Heart left ventricle (tissue), 16 donors: Measurements from ENCODE around the gene ERCC4. TPM values are rescaled to one million over a fixed set of nuclear protein-coding genes. Genes with fewer than 3 reads are reported as not detected.

Experiments used
- ATAC-seq, 4 donors: fragments of 200-7000 bp; cut with Tn5 transposase; one replicate each; pipeline ENCODE4 v1.9.1; 2020 to 2022; ENCODE audit warnings: moderate library complexity in 4 of 4, mild to moderate bottlenecking in 3 of 4, moderate number of reproducible peaks in 1 of 4
- DNase-seq, 5 donors: peaks; one replicate each; pipeline ENCODE4 v3.0.0-alpha.2; 2020
- H3K27ac ChIP-seq, 12 donors: fragments of 200-600 bp; sonication (generic) in 4 of 12; one replicate each; pipeline versions ENCODE4 v1.5.0 to v1.8.0; 2016 to 2022; ENCODE audit warnings: mild to moderate bottlenecking in 2 of 12
- H3K27me3 ChIP-seq, 9 donors: fragments of 200-600 bp; sonication (generic) in 2 of 9; one replicate each; pipeline versions ENCODE4 v1.5.1 to v1.8.0; 2016 to 2022; ENCODE audit warnings: mild to moderate bottlenecking in 3 of 9
- H3K36me3 ChIP-seq, 9 donors: fragments of 200-600 bp; sonication (generic) in 2 of 9; one replicate each; pipeline versions ENCODE4 v1.5.0 to v1.8.0; 2018 to 2022; ENCODE audit warnings: mild to moderate bottlenecking in 2 of 9
- H3K4me1 ChIP-seq, 12 donors: fragments of 200-600 bp; sonication (generic) in 4 of 12; one replicate each; pipeline versions ENCODE4 v1.5.0 to v1.8.0; 2016 to 2022; ENCODE audit warnings: mild to moderate bottlenecking in 3 of 12
- H3K4me3 ChIP-seq, 12 donors: fragments of 200-600 bp; sonication (generic) in 4 of 12; one replicate each; pipeline versions ENCODE4 v1.5.0 to v1.8.0; 2017 to 2022; ENCODE audit warnings: mild to moderate bottlenecking in 9 of 12, moderate library complexity in 4 of 12
- H3K9me3 ChIP-seq, 12 donors: fragments of 200-600 bp; sonication (generic) in 4 of 12; one replicate each; pipeline versions ENCODE4 v1.5.0 to v1.8.0; 2016 to 2022; ENCODE audit warnings: mild to moderate bottlenecking in 1 of 12
- CTCF ChIP-seq, 12 donors: fragments of 200-600 bp; sonication (generic) in 4 of 12; IDR thresholded peaks; one replicate each; pipeline versions ENCODE4 v1.5.0 to v1.8.0; 2018 to 2022; ENCODE audit warnings: antibody characterized with exemption in 12 of 12, mild to moderate bottlenecking in 5 of 12
- POLR2A ChIP-seq, 2 donors: fragments of 450-650 bp; IDR thresholded peaks; one replicate each; pipeline ENCODE4 v1.6.1; 2017; ENCODE audit warnings: antibody characterized with exemption in 2 of 2, mild to moderate bottlenecking in 2 of 2, moderate library complexity in 2 of 2
- WGBS, 4 donors: extraction: QIAGEN DNeasy Blood & Tissue Kit in 2 of 4; methylation state at CpG; one replicate each; pipeline versions ENCODE4 v1.1.5 to v1.1.7; 2013 to 2018; 5-methylcytosine and 5-hydroxymethylcytosine counted together
- intact Hi-C, 10 donors: fragments of 100-400 bp; cut with DNase I; formaldehyde crosslinking; loops; one replicate each; pipeline versions ENCODE4 v1.11.1 to v1.14.2; 2022
- polyA plus RNA-seq, 2 donors: library from polyadenylated mRNA; stranded (reverse); fragments of 200-250 nt; gene quantifications; one replicate each; pipeline ENCODE4 v1.2.3, GENCODE V29; 2013
- total RNA-seq, 9 donors: library from RNA; depleted of rRNA in 2 of 9; stranded (reverse); fragments of >200 nt in 2 of 9; fragmentation: NEBNext Ultra II Directional in 3 of 9; extraction: Animal tissue kit (Norgen Biotek cat#: 25700) in 3 of 9; gene quantifications; one replicate each; pipeline versions ENCODE4 v1.1.0 to v1.2.4, GENCODE V29; 2016 to 2023
- donor health status: ischemic (EF 13 %, LVEDD 7.1; RV severe dilation, severe dysfunction).
- donor health status: healthy with polysubstance abuse.
- donor health status: DM: no; HTN: yes; CAD: no.
- donor health status: DM: no; HTN: no; CAD: no.
- donor health status: ischemic (EF 25% LVEDD 6.9; RV normal size, moderate dysfunction).
- donor health status: ischemic (EF 25% LVEDD 5.7; RV mildly dilated, moderate dysfunction).
- donor health status: healthy.
- donor health status: DM: yes; HTN: yes; CAD: no.
- donor health status: ischemic (EF 35%, LVEDD 5.7; RV mildly dilated, moderate dysfunction).
- donor health status: nonischemic (EF 11% LVEDD 7.7; RV severe dilation, severe dysfunction).
- donor health status: DM: yes; HTN: yes; CAD: no.
- donor health status: PGD.
- donor health status: ischemic (EF 29% LVEDD 5.4; RV normal size, mild dysfunction).
- donor health status: nonischemic (EF 23%, LVEDD 6.1; RV moderate dilation, normal function).

ERCC4 gene
- total and polyA plus RNA-seq, 11 donors: 1.4 to 15.2 (median 8.1) TPM

DNA sequence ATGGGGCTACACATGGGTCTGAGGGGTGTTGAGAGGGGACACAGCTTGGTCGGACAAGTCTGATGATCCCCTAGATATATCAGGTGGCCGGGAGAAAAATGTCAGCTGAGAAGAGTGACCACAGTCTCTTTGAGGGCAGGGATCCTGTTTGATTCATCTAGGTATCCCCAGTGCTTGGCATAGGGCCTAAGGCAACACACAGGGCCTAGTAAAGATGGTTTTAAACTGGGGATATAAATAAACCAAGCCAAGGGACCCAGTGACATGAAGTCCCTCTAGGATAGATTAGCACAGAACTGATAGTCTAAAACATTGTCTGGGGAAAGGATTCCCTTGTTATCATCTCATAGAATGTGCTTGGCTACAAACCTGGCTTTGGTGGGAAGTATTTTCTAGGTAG lies 1.4 kb downstream of the ERCC4 start:
- TF ChIP-seq CTCF (IDR thresholded peaks at IDR 0.05) (no peak), POLR2A (IDR thresholded peaks at IDR 0.05) (no peak)
- Histone ChIP-seq H3K9me3 (no peaks in the 10 kb centered on the region), H3K27me3 (no peaks in the 10 kb centered on the region), H3K4me1 (peaks cover 3 to 34% (median 19%) of the 10 kb centered on the region in 12 donors), H3K36me3 (peaks cover 0 to 38% (median 29%) of the 10 kb centered on the region in 9 donors), H3K27ac (peak overlapping the region in 4 of 12 donors; percentile 2 to 84 (median 80)), H3K4me3 (peak overlapping the region in 1 of 12 donors; percentile 83)
- no peak for ATAC-seq
- WGBS, 4 donors: 60 to 73% (median 65%) methylated on average over 2 of the region's 2 CpGs
- intact Hi-C loops: loop anchor here (2.0 to 10.0 kb wide), 19 partner anchors 81 to 606 kb away; partner anchors contain the start of gene MRTFB (in 5 of the 10)
- no peak for DNase-seq

DNA sequence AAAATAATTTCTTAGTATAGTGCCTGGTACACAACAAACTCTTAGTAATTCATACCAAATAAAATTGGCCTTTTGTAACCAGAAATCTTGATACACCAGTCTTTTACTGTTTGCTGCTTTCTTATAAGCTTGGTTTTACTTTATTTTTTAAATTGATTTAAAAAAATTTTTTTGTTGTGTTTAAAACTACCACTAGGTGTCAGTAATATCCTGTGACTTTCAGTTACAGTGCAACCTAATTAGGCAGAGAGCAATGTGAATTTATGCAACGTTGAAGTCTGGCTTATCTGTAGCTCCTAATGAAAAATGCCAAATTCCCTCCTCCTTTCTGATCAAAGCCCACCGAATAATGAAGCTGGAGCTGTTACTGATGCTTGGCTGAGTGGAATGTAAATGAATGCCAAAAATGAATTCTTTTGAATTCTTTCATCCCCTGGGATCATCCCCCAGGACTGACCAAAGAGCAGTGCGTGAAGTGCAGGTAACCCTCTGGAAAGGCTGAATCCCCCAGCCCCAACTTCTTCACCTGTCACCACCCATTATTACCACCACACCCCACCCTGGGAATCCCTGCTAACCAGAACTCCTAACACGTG lies 3.8 kb downstream of the ERCC4 start:
- intact Hi-C loops: loop anchor here (1.0 to 10.0 kb wide), 18 partner anchors 78 to 604 kb away; partner anchors contain the start of gene MRTFB (in 5 of the 10)
- ATAC-seq (no peak), DNase-seq (no peak)
- Histone ChIP-seq H3K9me3 (no peaks in the 10 kb centered on the region), H3K27me3 (no peaks in the 10 kb centered on the region), H3K4me3 (no peak overlapping the region), H3K36me3 (peaks cover 0 to 61% (median 37%) of the 10 kb centered on the region in 9 donors), H3K27ac (peak overlapping the region in 1 of 12 donors; percentile 1), H3K4me1 (peaks cover 3 to 33% (median 19%) of the 10 kb centered on the region in 12 donors)
- 30 to 39% (median 33%) methylated on average over 4 of the region's 4 CpGs for WGBS, 4 donors
- peak; percentile 51 to 79 (median 68) for TF ChIP-seq CTCF (IDR thresholded peaks at IDR 0.05)
- no peak for TF ChIP-seq POLR2A (IDR thresholded peaks at IDR 0.05)

DNA sequence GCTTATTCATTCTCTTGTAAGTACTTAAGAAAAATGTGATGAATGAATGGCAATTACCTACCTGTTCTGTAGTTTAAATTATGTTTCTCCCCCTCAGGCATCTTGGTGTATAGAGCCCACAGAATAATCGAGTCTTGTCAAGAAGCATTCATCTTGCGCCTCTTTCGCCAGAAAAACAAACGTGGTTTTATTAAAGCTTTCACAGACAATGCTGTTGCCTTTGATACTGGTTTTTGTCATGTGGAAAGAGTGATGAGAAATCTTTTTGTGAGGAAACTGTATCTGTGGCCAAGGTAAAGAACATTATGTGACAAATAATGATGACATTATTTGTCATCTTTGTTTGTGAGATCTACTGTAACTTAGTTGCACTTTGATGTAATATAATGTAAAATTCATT lies 6.5 kb downstream of the ERCC4 start:
- Histone ChIP-seq H3K9me3 (no peaks in the 10 kb centered on the region), H3K27ac (no peak overlapping the region), H3K4me3 (no peak overlapping the region), H3K36me3 (peaks cover 0 to 73% (median 47%) of the 10 kb centered on the region in 9 donors), H3K27me3 (no peaks in the 10 kb centered on the region), H3K4me1 (peaks cover 0 to 18% (median 8%) of the 10 kb centered on the region in 12 donors)
- intact Hi-C loops: loop anchor here in 7 of 10 donors (10.0 kb wide), 8 partner anchors 78 to 598 kb away; partner anchors contain the start of gene MRTFB (in 2 of the 7)
- ATAC-seq: no peak
- TF ChIP-seq POLR2A (IDR thresholded peaks at IDR 0.05) (no peak), CTCF (IDR thresholded peaks at IDR 0.05) (no peak)
- DNase-seq: no peak
- 89 to 94% (median 90%) methylated on average over 4 of the region's 4 CpGs for WGBS, 4 donors

DNA sequence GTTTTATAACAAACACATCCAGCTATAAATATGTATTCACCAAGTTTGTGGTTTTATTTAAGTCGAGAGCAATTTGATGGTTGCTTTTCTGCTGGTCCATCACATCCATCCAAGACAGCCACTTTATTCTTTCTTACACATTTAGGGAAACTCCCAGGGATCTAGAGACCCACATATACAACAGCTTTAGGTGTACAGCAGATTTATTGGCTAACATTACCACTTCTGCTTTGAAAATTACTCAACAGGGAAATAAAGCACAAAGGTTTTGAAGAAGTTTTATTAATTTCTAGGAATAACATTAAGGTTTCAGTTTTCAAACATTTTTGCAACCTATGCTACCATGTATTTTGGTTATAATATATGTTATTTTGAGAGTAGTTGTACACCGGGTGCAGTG lies 6.9 kb downstream of the ERCC4 start:
- 93 to 100% (median 95%) methylated on average over 2 of the region's 2 CpGs for WGBS, 4 donors
- DNase-seq (no peak), ATAC-seq (no peak)
- no peak overlapping the region for H3K27ac ChIP-seq
- no peak overlapping the region for H3K4me3 ChIP-seq
- intact Hi-C loops: loop anchor here in 7 of 10 donors (10.0 kb wide), 8 partner anchors 78 to 598 kb away; partner anchors contain the start of gene MRTFB (in 2 of the 7)
- H3K36me3 ChIP-seq: peaks cover 0 to 78% (median 51%) of the 10 kb centered on the region in 9 donors
- no peaks in the 10 kb centered on the region for H3K27me3 ChIP-seq
- TF ChIP-seq CTCF (IDR thresholded peaks at IDR 0.05) (no peak), POLR2A (IDR thresholded peaks at IDR 0.05) (no peak)
- H3K4me1 ChIP-seq: peaks cover 0 to 18% (median 5%) of the 10 kb centered on the region in 12 donors
- H3K9me3 ChIP-seq: no peaks in the 10 kb centered on the region
